Measurements from ENCODE around the gene PHACTR1.

DNA sequence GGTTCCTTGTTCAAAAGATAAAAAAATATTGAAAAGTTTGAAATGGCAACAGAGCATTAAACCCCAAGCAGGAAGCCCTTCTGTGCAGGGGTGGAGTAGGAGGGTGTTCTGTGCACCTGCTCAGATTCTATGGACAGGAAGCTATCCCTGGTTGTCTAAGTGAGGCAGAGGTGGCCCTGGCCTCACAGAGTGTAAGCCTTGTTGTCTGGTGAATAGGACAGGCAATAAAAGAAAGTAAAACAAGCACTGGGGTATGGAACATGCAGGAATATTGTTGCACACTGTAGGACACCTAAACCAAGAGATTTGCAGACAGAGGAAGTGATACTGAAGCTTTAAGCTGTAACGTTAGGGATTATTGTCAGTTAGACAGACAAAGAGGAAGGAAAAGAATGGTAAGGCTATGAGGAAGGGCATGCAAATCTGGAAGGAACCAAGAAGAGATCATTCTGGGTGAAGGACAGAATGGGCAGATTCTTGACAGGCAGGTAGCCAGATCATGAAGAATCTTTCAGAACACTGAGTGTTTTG, 545.0 kb downstream of the PHACTR1 start:
- no peak for TF ChIP-seq EP300 (IDR thresholded peaks at IDR 0.05; ENCODE audit: borderline replicate concordance)
- TF ChIP-seq FOXM1 (IDR thresholded peaks at IDR 0.05; ENCODE audit: borderline replicate concordance, low read depth): no peak
- TF ChIP-seq, protein P1, sequence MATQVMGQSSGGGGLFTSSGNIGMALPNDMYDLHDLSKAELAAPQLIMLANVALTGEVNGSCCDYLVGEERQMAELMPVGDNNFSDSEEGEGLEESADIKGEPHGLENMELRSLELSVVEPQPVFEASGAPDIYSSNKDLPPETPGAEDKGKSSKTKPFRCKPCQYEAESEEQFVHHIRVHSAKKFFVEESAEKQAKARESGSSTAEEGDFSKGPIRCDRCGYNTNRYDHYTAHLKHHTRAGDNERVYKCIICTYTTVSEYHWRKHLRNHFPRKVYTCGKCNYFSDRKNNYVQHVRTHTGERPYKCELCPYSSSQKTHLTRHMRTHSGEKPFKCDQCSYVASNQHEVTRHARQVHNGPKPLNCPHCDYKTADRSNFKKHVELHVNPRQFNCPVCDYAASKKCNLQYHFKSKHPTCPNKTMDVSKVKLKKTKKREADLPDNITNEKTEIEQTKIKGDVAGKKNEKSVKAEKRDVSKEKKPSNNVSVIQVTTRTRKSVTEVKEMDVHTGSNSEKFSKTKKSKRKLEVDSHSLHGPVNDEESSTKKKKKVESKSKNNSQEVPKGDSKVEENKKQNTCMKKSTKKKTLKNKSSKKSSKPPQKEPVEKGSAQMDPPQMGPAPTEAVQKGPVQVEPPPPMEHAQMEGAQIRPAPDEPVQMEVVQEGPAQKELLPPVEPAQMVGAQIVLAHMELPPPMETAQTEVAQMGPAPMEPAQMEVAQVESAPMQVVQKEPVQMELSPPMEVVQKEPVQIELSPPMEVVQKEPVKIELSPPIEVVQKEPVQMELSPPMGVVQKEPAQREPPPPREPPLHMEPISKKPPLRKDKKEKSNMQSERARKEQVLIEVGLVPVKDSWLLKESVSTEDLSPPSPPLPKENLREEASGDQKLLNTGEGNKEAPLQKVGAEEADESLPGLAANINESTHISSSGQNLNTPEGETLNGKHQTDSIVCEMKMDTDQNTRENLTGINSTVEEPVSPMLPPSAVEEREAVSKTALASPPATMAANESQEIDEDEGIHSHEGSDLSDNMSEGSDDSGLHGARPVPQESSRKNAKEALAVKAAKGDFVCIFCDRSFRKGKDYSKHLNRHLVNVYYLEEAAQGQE (IDR thresholded peaks at IDR 0.05; ENCODE audit: low read depth): no peak
- TF ChIP-seq TAF1 (IDR thresholded peaks at IDR 0.05; ENCODE audit: low read depth): no peak

Data from Ishikawa (cell line).